B cell (primary cell): ENCODE data around the gene AVP. TPM values are rescaled to one million over a fixed set of nuclear protein-coding genes. Genes with fewer than 3 reads are reported as not detected.

Experiments
- ATAC-seq: fragments of 200-7000 bp; cut with Tn5 transposase; one replicate; pipeline ENCODE4 v1.10.0; 2021; ENCODE audit warnings: low read depth, mild to moderate bottlenecking, moderate number of reproducible peaks, moderate library complexity
- CTCF ChIA-PET: fragments of 350-600 bp; sonication (Branson Sonifier 250); formaldehyde crosslinking; loops from one replicate; lab custom pipeline; 2021; ENCODE audit warnings: antibody characterized with exemption, inconsistent platforms; lab: Charles Lee
- POLR2A ChIA-PET: fragments of 350-600 bp; sonication (Branson Sonifier 250); formaldehyde crosslinking; loops from one replicate; lab custom pipeline; 2021; ENCODE audit warnings: antibody characterized with exemption; lab: Charles Lee
- DNase-seq: peaks from one replicate; pipeline ENCODE4 v3.0.0; 2013
- H2AFZ ChIP-seq: 2 replicates; pipeline ENCODE4 v1.6.1; 2012; ENCODE audit warnings: mild to moderate bottlenecking, low read depth, low read length; ENCODE audit not compliant: insufficient read depth, poor library complexity, severe bottlenecking
- H3K27ac ChIP-seq, 2 donors: 1 replicate in 1 of 2; 2 replicates in 1 of 2; pipeline ENCODE4 v1.5.1; 2012 to 2013; ENCODE audit warnings: low read length in 2 of 2, mild to moderate bottlenecking in 2 of 2, moderate library complexity in 1 of 2
- H3K27me3 ChIP-seq, 4 experiments: fragments of 200-600 bp in 1 of 4; sonication (generic) in 1 of 4; replicated peaks in 1 of 4; 1 replicate in 2 of 4; 2 replicates in 2 of 4; pipeline versions ENCODE4 v1.6.1 to v1.7.0; 2013 to 2016; ENCODE audit warnings: low read length in 3 of 4, mild to moderate bottlenecking in 2 of 4, mixed read lengths in 1 of 4, moderate library complexity in 1 of 4; ENCODE audit not compliant: insufficient read depth in 4 of 4, control insufficient read depth in 3 of 4; ENCODE audit errors: control extremely low read depth in 1 of 4
- H3K36me3 ChIP-seq, 2 experiments: replicated peaks in 1 of 2; 1 replicate in 1 of 2; 2 replicates in 1 of 2; pipeline versions ENCODE4 v1.6.1 to v1.7.1; 2013; ENCODE audit warnings: low read length in 1 of 2; ENCODE audit not compliant: insufficient read depth in 2 of 2, control insufficient read depth in 1 of 2; ENCODE audit errors: control extremely low read depth in 1 of 2, extremely low read depth in 1 of 2
- H3K4me1 ChIP-seq, 2 donors: fragments of 200-600 bp in 1 of 2; sonication (generic) in 1 of 2; 1 replicate in 1 of 2; 2 replicates in 1 of 2; pipeline versions ENCODE4 v1.5.1 to v1.6.1; 2013 to 2017; ENCODE audit warnings: low read length in 2 of 2; ENCODE audit not compliant: control insufficient read depth in 2 of 2, insufficient read depth in 2 of 2
- H3K4me2 ChIP-seq: replicated peaks from 2 replicates; pipeline ENCODE3; 2012; ENCODE audit warnings: mild to moderate bottlenecking, low read depth, low read length; ENCODE audit not compliant: poor library complexity, severe bottlenecking
- H3K4me3 ChIP-seq, 5 experiments: fragments of 200-600 bp in 1 of 5; sonication (generic) in 1 of 5; 1 replicate in 3 of 5; 2 replicates in 2 of 5; pipeline versions ENCODE4 v1.5.1 to v1.7.0; 2011 to 2016; ENCODE audit warnings: low read length in 4 of 5, mild to moderate bottlenecking in 4 of 5, low read depth in 2 of 5, control low read depth in 1 of 5, moderate library complexity in 1 of 5; ENCODE audit not compliant: insufficient read depth in 1 of 5; ENCODE audit errors: control extremely low read depth in 1 of 5, extremely low read depth in 1 of 5
- H3K79me2 ChIP-seq: fragments of 200-600 bp; sonication (generic); one replicate; pipeline ENCODE4 v1.6.0; 2016; ENCODE audit warnings: low read length; ENCODE audit not compliant: control insufficient read depth, insufficient read depth
- H3K9ac ChIP-seq: fragments of 200-600 bp; sonication (generic); 2 replicates; pipeline ENCODE4 v1.6.1; 2017; ENCODE audit warnings: mild to moderate bottlenecking, low read length, moderate library complexity
- H3K9me3 ChIP-seq, 3 donors: one replicate each; pipeline versions ENCODE4 v1.6.1 to v1.7.1; 2013; ENCODE audit warnings: low read length in 2 of 3; ENCODE audit not compliant: control insufficient read depth in 2 of 3, insufficient read depth in 1 of 3; ENCODE audit errors: control extremely low read depth in 1 of 3
- H4K20me1 ChIP-seq: 2 replicates; pipeline ENCODE4 v1.6.0; 2012; ENCODE audit warnings: mild to moderate bottlenecking, low read length; ENCODE audit not compliant: insufficient read depth, control insufficient read depth, poor library complexity, severe bottlenecking
- H3K27ac Mint-ChIP-seq: one replicate; pipeline ENCODE4 v1.8.0; 2021; ENCODE audit warnings: mixed read lengths
- H3K27me3 Mint-ChIP-seq: one replicate; pipeline ENCODE4 v1.8.0; 2021; ENCODE audit warnings: mixed read lengths
- H3K4me1 Mint-ChIP-seq: one replicate; pipeline ENCODE4 v1.8.0; 2021; ENCODE audit warnings: mixed read lengths
- H3K4me3 Mint-ChIP-seq: one replicate; pipeline ENCODE4 v1.8.0; 2021; ENCODE audit warnings: mixed read lengths
- H3K9me3 Mint-ChIP-seq: one replicate; pipeline ENCODE4 v1.8.0; 2022; ENCODE audit warnings: mixed read lengths; ENCODE audit not compliant: insufficient read depth
- EZH2 ChIP-seq: IDR thresholded peaks from 2 replicates; pipeline ENCODE4 v1.6.1; 2012; ENCODE audit warnings: borderline replicate concordance, low read depth, mild to moderate bottlenecking, moderate library complexity, low read length; ENCODE audit not compliant: insufficient read depth, poor library complexity, severe bottlenecking
- WGBS: methylation state at CpG from one replicate; pipeline ENCODE4 v1.1.5; 2013; ENCODE audit warnings: missing lambda C conversion rate; ENCODE audit not compliant: insufficient coverage; 5-methylcytosine and 5-hydroxymethylcytosine counted together
- intact Hi-C: fragments of 100-400 bp; cut with micrococcal nuclease; formaldehyde crosslinking; loops from one replicate; pipeline ENCODE4 v1.10.0; 2022
- polyA plus RNA-seq: library from polyadenylated mRNA; depleted of rRNA; stranded (reverse); fragments of >200 nt; gene quantifications from 2 replicates; pipeline ENCODE4 v1.2.3, GENCODE V29; 2012
- total RNA-seq, 2 donors: library from RNA; stranded (reverse); fragments of 120-200 nt in 1 of 2; gene quantifications; 1 replicate in 1 of 2; 2 replicates in 1 of 2; pipeline versions ENCODE4 v1.2.3 to v1.2.4, GENCODE V29; 2013 to 2022
- TF ChIP-seq, protein P1 (sequence below): fragments of 200-600 bp; IDR thresholded peaks from one replicate; pipeline ENCODE4 v1.8.0; 2022; ENCODE audit warnings: antibody characterized with exemption, mild to moderate bottlenecking

Gene AVP
- total and polyA plus RNA-seq, 2 donors (not counting 1 experiment from before 2014, with no cell fraction given), result 4.5 TPM; not detected in 1

DNA sequence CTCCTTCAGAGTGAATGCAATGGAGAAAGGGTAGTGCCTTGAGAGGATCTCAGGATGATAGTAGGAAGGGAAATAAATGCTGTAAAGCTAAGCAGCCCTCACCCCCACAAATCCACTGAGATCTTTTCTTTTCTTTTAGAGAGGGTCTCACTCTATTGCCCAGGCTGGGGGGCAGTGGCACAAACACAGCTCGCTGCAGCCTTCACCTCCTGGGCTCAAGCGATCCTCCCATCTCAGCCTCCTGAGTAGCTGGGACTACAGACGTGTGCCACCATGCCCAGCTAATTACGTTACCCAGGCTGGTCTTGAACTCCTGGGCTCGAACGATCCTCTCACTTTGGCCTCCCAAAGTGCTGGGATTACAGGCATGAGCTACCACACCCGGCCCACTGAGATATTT is 16.0 kb upstream of the AVP start:
- ATAC-seq, result no peak
- H3K4me2 ChIP-seq, result no peak overlapping the region
- H3K9me3 ChIP-seq, result no peaks in the 10 kb centered on the region
- H2AFZ ChIP-seq, result no peak overlapping the region
- H3K79me2 ChIP-seq, result no peaks in the 10 kb centered on the region
- Mint-ChIP-seq H3K4me3 (no peak overlapping the region), H3K9me3 (no peaks in the 10 kb centered on the region), H3K27me3 (peaks cover 4% of the 10 kb centered on the region), H3K4me1 (peaks cover 8% of the 10 kb centered on the region), H3K27ac (no peak overlapping the region)
- 93% methylated on average over 7 of the region's 7 CpGs for WGBS
- H4K20me1 ChIP-seq, result no peaks in the 10 kb centered on the region
- no peak overlapping the region for H3K4me3 ChIP-seq
- no peaks in the 10 kb centered on the region for H3K36me3 ChIP-seq
- H3K27ac ChIP-seq, result no peak overlapping the region
- H3K4me1 ChIP-seq, result peaks cover 5 to 7% of the 10 kb centered on the region in 2 donors
- TF ChIP-seq EZH2, result no peak
- TF ChIP-seq, protein P1, sequence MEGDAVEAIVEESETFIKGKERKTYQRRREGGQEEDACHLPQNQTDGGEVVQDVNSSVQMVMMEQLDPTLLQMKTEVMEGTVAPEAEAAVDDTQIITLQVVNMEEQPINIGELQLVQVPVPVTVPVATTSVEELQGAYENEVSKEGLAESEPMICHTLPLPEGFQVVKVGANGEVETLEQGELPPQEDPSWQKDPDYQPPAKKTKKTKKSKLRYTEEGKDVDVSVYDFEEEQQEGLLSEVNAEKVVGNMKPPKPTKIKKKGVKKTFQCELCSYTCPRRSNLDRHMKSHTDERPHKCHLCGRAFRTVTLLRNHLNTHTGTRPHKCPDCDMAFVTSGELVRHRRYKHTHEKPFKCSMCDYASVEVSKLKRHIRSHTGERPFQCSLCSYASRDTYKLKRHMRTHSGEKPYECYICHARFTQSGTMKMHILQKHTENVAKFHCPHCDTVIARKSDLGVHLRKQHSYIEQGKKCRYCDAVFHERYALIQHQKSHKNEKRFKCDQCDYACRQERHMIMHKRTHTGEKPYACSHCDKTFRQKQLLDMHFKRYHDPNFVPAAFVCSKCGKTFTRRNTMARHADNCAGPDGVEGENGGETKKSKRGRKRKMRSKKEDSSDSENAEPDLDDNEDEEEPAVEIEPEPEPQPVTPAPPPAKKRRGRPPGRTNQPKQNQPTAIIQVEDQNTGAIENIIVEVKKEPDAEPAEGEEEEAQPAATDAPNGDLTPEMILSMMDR, result no peak
- peaks cover 0 to 3% (median 0%) of the 10 kb centered on the region in 4 experiments for H3K27me3 ChIP-seq
- H3K9ac ChIP-seq, result no peak overlapping the region
- DNase-seq, result no peak
- CTCF ChIA-PET, result interaction anchor here (0.6 to 1.5 kb wide), 2 partner anchors 12 to 40 kb away, joined by 3 read pairs; no protein-coding TSS in a partner anchor
- intact Hi-C loops, result no loop called here
- POLR2A ChIA-PET, result no interaction called here

DNA sequence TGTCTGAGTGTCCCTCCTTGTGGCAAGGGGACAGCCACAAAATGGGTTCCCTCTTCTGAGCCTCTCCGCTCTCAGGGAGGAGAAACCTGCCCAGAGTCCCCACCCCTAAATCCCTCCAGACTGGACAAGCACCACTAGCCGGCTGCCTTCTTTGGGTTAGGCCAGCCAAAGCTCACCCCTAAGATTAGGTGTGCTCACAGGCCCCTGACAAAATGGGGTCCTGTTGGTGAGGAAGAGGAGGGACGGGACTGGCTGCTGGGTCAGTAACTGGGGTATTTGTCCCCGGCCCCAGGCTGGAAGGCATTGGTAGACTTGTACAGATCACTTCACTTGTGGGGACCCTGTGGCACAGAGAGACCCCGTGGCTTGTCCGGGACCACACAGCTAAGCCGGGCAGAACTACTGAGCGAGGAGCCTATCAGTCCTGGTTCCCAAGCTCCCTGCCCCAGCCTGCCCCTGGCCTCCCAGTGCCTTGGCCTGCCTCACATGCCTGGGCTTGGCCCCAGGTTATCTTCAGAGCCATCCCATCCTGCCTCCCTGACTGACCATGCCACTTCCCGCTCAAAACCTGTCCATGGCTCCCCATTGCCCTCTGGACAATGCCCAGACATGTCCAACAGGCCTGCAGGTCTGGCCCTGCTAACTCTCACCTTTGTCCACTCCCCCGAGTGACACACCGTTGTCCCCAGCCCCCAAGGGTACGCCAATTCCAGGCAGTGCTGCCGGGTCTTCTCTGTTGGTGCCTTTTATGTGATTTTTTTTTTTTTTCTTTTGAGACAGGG is 10.5 kb upstream of the AVP start:
- Mint-ChIP-seq H3K27ac (no peak overlapping the region), H3K4me3 (no peak overlapping the region), H3K9me3 (no peaks in the 10 kb centered on the region), H3K27me3 (peaks cover 9% of the 10 kb centered on the region), H3K4me1 (peaks cover 24% of the 10 kb centered on the region)
- Histone ChIP-seq H3K4me2 (no peak overlapping the region), H4K20me1 (no peaks in the 10 kb centered on the region), H3K4me3 (no peak overlapping the region), H2AFZ (no peak overlapping the region), H3K36me3 (no peaks in the 10 kb centered on the region), H3K27ac (no peak overlapping the region), H3K27me3 (peaks cover 0 to 7% (median 2%) of the 10 kb centered on the region in 4 experiments), H3K79me2 (no peaks in the 10 kb centered on the region), H3K9me3 (no peaks in the 10 kb centered on the region), H3K9ac (no peak overlapping the region), H3K4me1 (peaks cover 18 to 27% of the 10 kb centered on the region in 2 donors)
- no peak for TF ChIP-seq EZH2
- TF ChIP-seq, protein P1, result no peak
- no peak for ATAC-seq
- DNase-seq, result no peak
- POLR2A ChIA-PET, result interaction anchor here (0.6 kb wide), 1 partner anchor 9 kb away, joined by 3 read pairs; no protein-coding TSS in a partner anchor
- WGBS, result 97% methylated on average over 11 of the region's 13 CpGs
- intact Hi-C loops, result loop anchor here (2.0 kb wide), 1 partner anchor 20 kb away; no protein-coding TSS in a partner anchor
- CTCF ChIA-PET, result interaction anchor here (0.6 to 1.6 kb wide), 4 partner anchors 18 to 26 kb away, joined by 3 to 8 read pairs (median 3); no protein-coding TSS in a partner anchor
